Fibroblast of lung (primary cell): ENCODE measurements around the gene GRAMD1A. TPM values are rescaled to one million over a fixed set of nuclear protein-coding genes. Genes with fewer than 3 reads are reported as not detected.

Experiments used
- DNase-seq, 2 donors: peaks; one replicate each; pipeline versions ENCODE4 v3.0.0 to v3.0.0-alpha.2; 2010; ENCODE audit warnings: low read depth in 2 of 2
- H2AFZ ChIP-seq: 2 replicates; pipeline ENCODE4 v1.5.1; 2012; ENCODE audit warnings: low read length, control low read depth, inconsistent platforms
- H3K27ac ChIP-seq: 2 replicates; pipeline ENCODE4 v1.5.1; 2011; ENCODE audit warnings: low read length, control low read depth; ENCODE audit not compliant: insufficient read depth
- H3K27me3 ChIP-seq: 2 replicates; pipeline ENCODE4 v1.5.1; 2011; ENCODE audit warnings: mild to moderate bottlenecking, low read length; ENCODE audit not compliant: control insufficient read depth, insufficient read depth
- H3K36me3 ChIP-seq: 2 replicates; pipeline ENCODE4 v1.5.1; 2011; ENCODE audit warnings: low read length; ENCODE audit not compliant: control insufficient read depth, insufficient read depth
- H3K4me1 ChIP-seq: 2 replicates; pipeline ENCODE4 v1.5.1; 2011; ENCODE audit warnings: low read length; ENCODE audit not compliant: control insufficient read depth, insufficient read depth; ENCODE audit errors: extremely low read depth
- H3K4me2 ChIP-seq: 2 replicates; pipeline ENCODE4 v1.5.1; 2011; ENCODE audit warnings: low read length, control low read depth; ENCODE audit not compliant: insufficient read depth; ENCODE audit errors: extremely low read depth
- H3K4me3 ChIP-seq, 4 experiments: fragments of 200-600 bp in 1 of 4; sonication (generic) in 1 of 4; replicated peaks in 1 of 4; 2 replicates each; pipeline ENCODE4 v1.5.1; 2011 to 2016; ENCODE audit warnings: low read length in 4 of 4, low read depth in 3 of 4, mild to moderate bottlenecking in 3 of 4, control low read depth in 2 of 4, inconsistent platforms in 1 of 4, mixed read lengths in 1 of 4; ENCODE audit not compliant: insufficient read depth in 1 of 4; ENCODE audit errors: control extremely low read depth in 1 of 4
- H3K79me2 ChIP-seq: 2 replicates; pipeline ENCODE4 v1.5.1; 2012; ENCODE audit warnings: mild to moderate bottlenecking, low read length, inconsistent platforms; ENCODE audit not compliant: control insufficient read depth, insufficient read depth
- H3K9ac ChIP-seq: 2 replicates; pipeline ENCODE4 v1.5.1; 2011; ENCODE audit warnings: mild to moderate bottlenecking, low read length, control low read depth; ENCODE audit not compliant: insufficient read depth
- H3K9me3 ChIP-seq: 2 replicates; pipeline ENCODE4 v1.5.1; 2012; ENCODE audit warnings: low read depth, low read length; ENCODE audit not compliant: control insufficient read depth, insufficient read depth
- H4K20me1 ChIP-seq: 2 replicates; pipeline ENCODE4 v1.5.1; 2011; ENCODE audit warnings: low read length; ENCODE audit not compliant: control insufficient read depth, insufficient read depth; ENCODE audit errors: extremely low read depth
- EZH2 ChIP-seq: IDR thresholded peaks from 2 replicates; pipeline ENCODE4 v1.5.1; 2012; ENCODE audit warnings: low read length, control low read depth, mild to moderate bottlenecking; ENCODE audit errors: missing control alignments
- polyA plus RNA-seq, 2 donors: library from polyadenylated mRNA; depleted of rRNA in 1 of 2; stranded (reverse) in 1 of 2; unstranded in 1 of 2; fragments of >200 nt; gene quantifications; 2 replicates each; pipeline ENCODE4 v1.2.1, GENCODE V29; 2011 to 2012; ENCODE audit warnings: missing spikeins in 1 of 2
- total RNA-seq: library from RNA; depleted of rRNA; stranded (reverse); fragments of >200 nt; gene quantifications from 2 replicates; pipeline ENCODE4 v1.2.1, GENCODE V29; 2014
- TF ChIP-seq, protein P1 (sequence below), 2 donors: IDR thresholded peaks in 1 of 2; conservative IDR thresholded peaks in 1 of 2; 1 replicate in 1 of 2; 2 replicates in 1 of 2; pipeline ENCODE4 v1.5.1; 2011 to 2012; ENCODE audit warnings: low read length in 2 of 2, control low read depth in 1 of 2, inconsistent platforms in 1 of 2, low read depth in 1 of 2, mild to moderate bottlenecking in 1 of 2

GRAMD1A gene
- total and polyA plus RNA-seq, 2 donors (not counting 1 experiment from before 2014, with no cell fraction given): 21.4 to 24.4 TPM

DNA sequence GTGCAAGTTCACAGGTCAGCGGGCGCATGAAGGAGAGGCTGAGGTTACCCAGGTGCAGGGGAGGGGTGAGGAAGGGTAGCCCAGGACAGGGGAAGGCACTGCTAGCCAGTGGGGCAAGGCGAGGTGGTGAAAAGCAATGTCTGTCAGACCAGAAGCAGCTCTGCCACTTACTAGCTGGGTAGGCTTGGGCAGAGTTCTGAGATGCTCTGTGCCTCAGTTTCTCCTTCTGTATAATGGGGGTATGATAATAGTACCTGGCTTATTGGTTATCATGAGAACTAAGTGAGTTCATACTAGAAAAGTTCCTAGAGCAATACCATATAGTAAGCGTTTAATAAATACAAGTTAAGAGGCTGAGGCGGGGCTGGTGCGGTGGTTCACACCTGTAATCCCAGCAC, 15.8 kb downstream of the GRAMD1A start:
- no peak overlapping the region for H3K4me3 ChIP-seq
- peaks cover 35% of the 10 kb centered on the region for H3K36me3 ChIP-seq
- H2AFZ ChIP-seq: no peak overlapping the region
- no peak overlapping the region for H3K27ac ChIP-seq
- no peaks in the 10 kb centered on the region for H4K20me1 ChIP-seq
- no peaks in the 10 kb centered on the region for H3K79me2 ChIP-seq
- H3K4me1 ChIP-seq: peaks cover 3% of the 10 kb centered on the region
- DNase-seq: no peak
- TF ChIP-seq, protein P1, sequence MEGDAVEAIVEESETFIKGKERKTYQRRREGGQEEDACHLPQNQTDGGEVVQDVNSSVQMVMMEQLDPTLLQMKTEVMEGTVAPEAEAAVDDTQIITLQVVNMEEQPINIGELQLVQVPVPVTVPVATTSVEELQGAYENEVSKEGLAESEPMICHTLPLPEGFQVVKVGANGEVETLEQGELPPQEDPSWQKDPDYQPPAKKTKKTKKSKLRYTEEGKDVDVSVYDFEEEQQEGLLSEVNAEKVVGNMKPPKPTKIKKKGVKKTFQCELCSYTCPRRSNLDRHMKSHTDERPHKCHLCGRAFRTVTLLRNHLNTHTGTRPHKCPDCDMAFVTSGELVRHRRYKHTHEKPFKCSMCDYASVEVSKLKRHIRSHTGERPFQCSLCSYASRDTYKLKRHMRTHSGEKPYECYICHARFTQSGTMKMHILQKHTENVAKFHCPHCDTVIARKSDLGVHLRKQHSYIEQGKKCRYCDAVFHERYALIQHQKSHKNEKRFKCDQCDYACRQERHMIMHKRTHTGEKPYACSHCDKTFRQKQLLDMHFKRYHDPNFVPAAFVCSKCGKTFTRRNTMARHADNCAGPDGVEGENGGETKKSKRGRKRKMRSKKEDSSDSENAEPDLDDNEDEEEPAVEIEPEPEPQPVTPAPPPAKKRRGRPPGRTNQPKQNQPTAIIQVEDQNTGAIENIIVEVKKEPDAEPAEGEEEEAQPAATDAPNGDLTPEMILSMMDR (conservative IDR thresholded peaks at IDR 0.05 in 1 of 2, IDR thresholded peaks at IDR 0.05 in 1 of 2; ENCODE audit: low read depth in 1 of 2, low read length in 2 of 2): no peak
- no peak for TF ChIP-seq EZH2
- H3K9ac ChIP-seq: no peak overlapping the region
- H3K4me2 ChIP-seq: no peak overlapping the region
- no peaks in the 10 kb centered on the region for H3K27me3 ChIP-seq
- H3K9me3 ChIP-seq: no peaks in the 10 kb centered on the region

DNA sequence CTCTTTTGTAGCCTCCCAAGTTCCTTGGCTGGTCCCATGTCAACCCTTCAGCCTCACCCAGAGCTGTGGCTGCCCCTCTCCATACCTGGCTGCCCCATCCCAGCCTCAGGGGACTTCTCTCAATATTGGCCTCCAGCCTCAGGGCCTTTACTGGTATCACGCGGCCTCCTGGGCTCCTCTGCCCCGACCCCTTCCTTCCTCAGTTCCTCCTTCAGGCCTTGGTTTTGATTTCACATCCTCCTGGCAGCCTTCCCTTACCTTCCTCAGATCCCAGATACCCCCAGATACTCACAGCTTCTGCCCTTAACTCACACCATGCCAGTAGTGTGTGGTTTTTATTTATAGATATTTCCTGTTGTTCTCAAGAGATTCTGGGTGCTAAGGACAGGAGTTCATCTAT, 17.4 kb downstream of the GRAMD1A start:
- Histone ChIP-seq H4K20me1 (no peaks in the 10 kb centered on the region), H3K4me2 (no peak overlapping the region)

GRCh38 chr19:35018379-35018778, 18.3 kb downstream of the GRAMD1A start:
- H3K4me1 ChIP-seq: peaks cover 3% of the 10 kb centered on the region
- H3K9me3 ChIP-seq: no peaks in the 10 kb centered on the region
- TF ChIP-seq EZH2: no peak
- TF ChIP-seq, protein P1 (conservative IDR thresholded peaks at IDR 0.05 in 1 of 2, IDR thresholded peaks at IDR 0.05 in 1 of 2; ENCODE audit: low read depth in 1 of 2, low read length in 2 of 2): no peak
- no peaks in the 10 kb centered on the region for H4K20me1 ChIP-seq
- no peak for DNase-seq
- no peak overlapping the region for H3K4me2 ChIP-seq
- no peak overlapping the region for H3K4me3 ChIP-seq
- no peaks in the 10 kb centered on the region for H3K79me2 ChIP-seq
- no peak overlapping the region for H2AFZ ChIP-seq
- no peaks in the 10 kb centered on the region for H3K27me3 ChIP-seq
- H3K36me3 ChIP-seq: peaks cover 27% of the 10 kb centered on the region
- H3K27ac ChIP-seq: no peak overlapping the region
- no peak overlapping the region for H3K9ac ChIP-seq

More for the DNA sequence above, 17.4 kb downstream of the GRAMD1A start:
- no peak for DNase-seq
- Histone ChIP-seq H3K9me3 (no peaks in the 10 kb centered on the region), H3K27ac (no peak overlapping the region), H3K4me1 (peaks cover 3% of the 10 kb centered on the region), H3K4me3 (no peak overlapping the region), H3K79me2 (no peaks in the 10 kb centered on the region), H2AFZ (no peak overlapping the region), H3K27me3 (no peaks in the 10 kb centered on the region), H3K9ac (no peak overlapping the region), H3K36me3 (peaks cover 27% of the 10 kb centered on the region)
- TF ChIP-seq EZH2: no peak
- TF ChIP-seq, protein P1 (conservative IDR thresholded peaks at IDR 0.05 in 1 of 2, IDR thresholded peaks at IDR 0.05 in 1 of 2; ENCODE audit: low read depth in 1 of 2, low read length in 2 of 2): no peak
